GM12878 (cell line): ENCODE results near the gene PSMG3.

ENCODE experiments used
- CHD1 ChIP-seq: IDR thresholded peaks from 2 replicates; pipeline ENCODE4 v1.6.1; 2012; ENCODE audit warnings: low read depth, low read length, improper control_type of control experiment
- EGR1 ChIP-seq, 2 experiments: IDR thresholded peaks; 1 replicate in 1 of 2; 2 replicates in 1 of 2; pipeline ENCODE4 v1.6.1; 2011 to 2012; ENCODE audit warnings: low read depth in 2 of 2, low read length in 2 of 2, borderline replicate concordance in 1 of 2, mild to moderate bottlenecking in 1 of 2, moderate library complexity in 1 of 2
- HDGF ChIP-seq: fragments of 450-650 bp; IDR thresholded peaks from 2 replicates; pipeline ENCODE4 v1.6.1; 2016; ENCODE audit warnings: antibody characterized with exemption
- KDM1A ChIP-seq: fragments of 200-600 bp; sonication (generic); IDR thresholded peaks from 2 replicates; pipeline ENCODE4 v1.6.1; 2016; ENCODE audit warnings: borderline replicate concordance
- PBX3 ChIP-seq: IDR thresholded peaks from 2 replicates; pipeline ENCODE4 v1.6.1; 2011; ENCODE audit warnings: mild to moderate bottlenecking, low read depth, low read length, moderate library complexity; ENCODE audit not compliant: insufficient replicate concordance
- POLR2AphosphoS5 ChIP-seq: IDR thresholded peaks from 2 replicates; pipeline ENCODE4 v1.6.1; 2011; ENCODE audit warnings: mild to moderate bottlenecking, low read length, inconsistent platforms
- REST ChIP-seq: IDR thresholded peaks from 2 replicates; pipeline ENCODE4 v1.6.1; 2012; ENCODE audit warnings: mild to moderate bottlenecking, low read depth, low read length
- ZNF687 ChIP-seq: fragments of 450-650 bp; IDR thresholded peaks from 2 replicates; pipeline ENCODE4 v1.6.1; 2017; ENCODE audit warnings: mild to moderate bottlenecking, moderate library complexity
- ZZZ3 ChIP-seq: IDR thresholded peaks from 2 replicates; pipeline ENCODE4 v1.6.1; 2011; ENCODE audit warnings: low read depth; ENCODE audit not compliant: control insufficient read depth, insufficient read length

- TF ChIP-seq CHD1, result no peak
- no peak for TF ChIP-seq REST
- no peak for TF ChIP-seq ZNF687
- no peak for TF ChIP-seq PBX3
- no peak for TF ChIP-seq EGR1 (IDR thresholded peaks at IDR 0.05; ENCODE audit: borderline replicate concordance in 1 of 2, low read depth in 2 of 2, low read length in 2 of 2)
- no peak for TF ChIP-seq POLR2AphosphoS5
- TF ChIP-seq KDM1A, result no peak
- no peak for TF ChIP-seq HDGF
- no peak for TF ChIP-seq ZZZ3
Observed at GRCh38 chr7:1531263-1531978, 38.4 kb downstream of the PSMG3 start.
